Heart right ventricle (tissue), 16 donors: Measurements from ENCODE around the gene FBXO2. TPM values are rescaled to one million over a fixed set of nuclear protein-coding genes. Genes with fewer than 3 reads are reported as not detected.

Experiments used
- ATAC-seq, 8 donors: fragments of 200-7000 bp; cut with Tn5 transposase; one replicate each; pipeline ENCODE4 v1.9.1; 2020; ENCODE audit warnings: mild to moderate bottlenecking in 8 of 8, moderate library complexity in 8 of 8, moderate number of reproducible peaks in 1 of 8
- DNase-seq, 2 donors: peaks; one replicate each; pipeline ENCODE4 v3.0.0-alpha.2; 2020
- H3K27ac ChIP-seq, 10 donors: fragments of 200-600 bp; sonication (generic) in 2 of 10; one replicate each; pipeline versions ENCODE4 v1.5.0 to v1.8.0; 2020 to 2022; ENCODE audit warnings: mild to moderate bottlenecking in 3 of 10
- H3K27me3 ChIP-seq, 7 donors: fragments of 200-600 bp; one replicate each; pipeline ENCODE4 v1.8.0; 2021 to 2022; ENCODE audit warnings: mild to moderate bottlenecking in 2 of 7
- H3K36me3 ChIP-seq, 9 donors: fragments of 200-600 bp; sonication (generic) in 1 of 9; one replicate each; pipeline versions ENCODE4 v1.5.0 to v1.8.0; 2020 to 2022; ENCODE audit warnings: mild to moderate bottlenecking in 2 of 9
- H3K4me1 ChIP-seq, 9 donors: fragments of 200-600 bp; sonication (generic) in 1 of 9; one replicate each; pipeline versions ENCODE4 v1.5.0 to v1.8.0; 2020 to 2022; ENCODE audit warnings: mild to moderate bottlenecking in 4 of 9
- H3K4me3 ChIP-seq, 10 donors: fragments of 200-600 bp; sonication (generic) in 2 of 10; one replicate each; pipeline versions ENCODE4 v1.5.0 to v1.8.0; 2020 to 2022; ENCODE audit warnings: mild to moderate bottlenecking in 7 of 10, moderate library complexity in 2 of 10
- H3K9me3 ChIP-seq, 11 donors: fragments of 200-600 bp in 10 of 11; sonication (generic) in 2 of 11; one replicate each; pipeline versions ENCODE4 v1.5.0 to v1.8.0; 2013 to 2022; ENCODE audit warnings: mild to moderate bottlenecking in 2 of 11, control low read depth in 1 of 11, moderate library complexity in 1 of 11
- CTCF ChIP-seq, 9 donors: fragments of 200-600 bp; sonication (generic) in 2 of 9; IDR thresholded peaks; one replicate each; pipeline versions ENCODE4 v1.5.0 to v1.8.0; 2021 to 2022; ENCODE audit warnings: antibody characterized with exemption in 9 of 9, mild to moderate bottlenecking in 5 of 9, moderate library complexity in 1 of 9
- WGBS, 2 donors: extraction: QIAGEN DNeasy Blood & Tissue Kit; methylation state at CpG; one replicate each; pipeline ENCODE4 v1.1.7; 2013; ENCODE audit warnings: inconsistent platforms in 1 of 2; 5-methylcytosine and 5-hydroxymethylcytosine counted together
- intact Hi-C, 10 donors: fragments of 100-400 bp; cut with DNase I; formaldehyde crosslinking; loops; one replicate each; pipeline versions ENCODE4 v1.11.1 to v1.14.2; 2022
- polyA plus RNA-seq, 2 donors: library from polyadenylated mRNA; stranded (reverse); fragments of 200-250 nt; gene quantifications; one replicate each; pipeline ENCODE4 v1.2.3, GENCODE V29; 2013
- total RNA-seq, 10 donors: library from RNA; stranded (reverse); fragmentation: NEBNext Ultra II Directional in 3 of 10; extraction: Animal tissue kit (Norgen Biotek cat#: 25700) in 3 of 10; gene quantifications; one replicate each; pipeline versions ENCODE4 v1.2.1 to v1.2.4, GENCODE V29; 2021 to 2023
- donor health status: Arrhythmogenic right ventricular cardiomyopathy.
- donor health status: ischemic (EF 13 %, LVEDD 7.1; RV severe dilation, severe dysfunction).
- donor health status: healthy with polysubstance abuse.
- donor health status: DM: no; HTN: yes; CAD: no.
- donor health status: DM: no; HTN: no; CAD: no.
- donor health status: ischemic (EF 25% LVEDD 6.9; RV normal size, moderate dysfunction).
- donor health status: ischemic (EF 25% LVEDD 5.7; RV mildly dilated, moderate dysfunction).
- donor health status: healthy.
- donor health status: DM: yes; HTN: yes; CAD: no.
- donor health status: Ischemic cardiomyopathy.
- donor health status: ischemic (EF 35%, LVEDD 5.7; RV mildly dilated, moderate dysfunction).
- donor health status: nonischemic (EF 11% LVEDD 7.7; RV severe dilation, severe dysfunction).
- donor health status: DM: yes; HTN: yes; CAD: no.
- donor health status: PGD.
- donor health status: ischemic (EF 29% LVEDD 5.4; RV normal size, mild dysfunction).
- donor health status: nonischemic (EF 23%, LVEDD 6.1; RV moderate dilation, normal function).

The FBXO2 gene
- total and polyA plus RNA-seq, 12 donors = 0.70 to 5.5 (median 2.0) TPM

GRCh38 chr1:11606775-11607174, 47.5 kb downstream of the FBXO2 start:
- Histone ChIP-seq H3K9me3 (peaks cover 0 to 5% (median 0%) of the 10 kb centered on the region in 11 donors), H3K36me3 (no peaks in the 10 kb centered on the region), H3K27ac (no peak overlapping the region), H3K4me3 (no peak overlapping the region), H3K4me1 (no peaks in the 10 kb centered on the region), H3K27me3 (peaks cover 0 to 13% (median 10%) of the 10 kb centered on the region in 7 donors)
- TF ChIP-seq CTCF (IDR thresholded peaks at IDR 0.05) = no peak
- intact Hi-C loops = no loop called here
- no peak for ATAC-seq
- no peak for DNase-seq
- WGBS, 2 donors = 79 to 91% methylated on average over 6 of the region's 6 CpGs

GRCh38 chr1:11602981-11603380, 51.2 kb downstream of the FBXO2 start:
- no peak for ATAC-seq
- intact Hi-C loops = no loop called here
- DNase-seq = no peak
- TF ChIP-seq CTCF (IDR thresholded peaks at IDR 0.05) = no peak
- H3K27me3 ChIP-seq = peaks cover 0 to 33% (median 15%) of the 10 kb centered on the region in 7 donors
- no peaks in the 10 kb centered on the region for H3K4me1 ChIP-seq
- no peak overlapping the region for H3K4me3 ChIP-seq
- H3K9me3 ChIP-seq = peaks cover 0 to 5% (median 0%) of the 10 kb centered on the region in 11 donors
- WGBS, 2 donors = 72 to 77% methylated on average over 5 of the region's 5 CpGs
- H3K36me3 ChIP-seq = no peaks in the 10 kb centered on the region
- no peak overlapping the region for H3K27ac ChIP-seq

- peaks cover 0 to 5% (median 0%) of the 10 kb centered on the region in 11 donors for H3K9me3 ChIP-seq
- intact Hi-C loops = no loop called here
- no peak overlapping the region for H3K4me3 ChIP-seq
- TF ChIP-seq CTCF (IDR thresholded peaks at IDR 0.05) = no peak
- WGBS, 2 donors = 59 to 62% methylated on average over 3 of the region's 3 CpGs
- ATAC-seq (no peak), DNase-seq (no peak)
- no peaks in the 10 kb centered on the region for H3K4me1 ChIP-seq
- peaks cover 0 to 36% (median 15%) of the 10 kb centered on the region in 7 donors for H3K27me3 ChIP-seq
- H3K27ac ChIP-seq = no peak overlapping the region
- no peaks in the 10 kb centered on the region for H3K36me3 ChIP-seq
Observed at GRCh38 chr1:11602424-11602823, 51.8 kb downstream of the FBXO2 start.

GRCh38 chr1:11600836-11601235, 53.4 kb downstream of the FBXO2 start:
- 69 to 72% methylated on average over 7 of the region's 7 CpGs for WGBS, 2 donors
- DNase-seq (no peak), ATAC-seq (no peak)
- intact Hi-C loops = no loop called here
- Histone ChIP-seq H3K4me1 (peaks cover 0 to 2% (median 0%) of the 10 kb centered on the region in 9 donors), H3K4me3 (no peak overlapping the region), H3K9me3 (no peaks in the 10 kb centered on the region), H3K27me3 (peaks cover 0 to 37% (median 15%) of the 10 kb centered on the region in 7 donors), H3K36me3 (no peaks in the 10 kb centered on the region), H3K27ac (no peak overlapping the region)
- TF ChIP-seq CTCF (IDR thresholded peaks at IDR 0.05) = no peak
